22Rv1 (cell line): Measurements from ENCODE around the gene TRIM28.

Source experiments
- H3K27ac ChIP-seq: fragments of 450-650 bp; 2 replicates; pipeline ENCODE4 v1.5.1; 2017
- ZFX ChIP-seq: fragments of 450-650 bp; IDR thresholded peaks from 2 replicates; pipeline ENCODE4 v1.6.1; 2017; ENCODE audit warnings: antibody characterized with exemption, borderline replicate concordance
- TF ChIP-seq, protein P1 (sequence below): fragments of 450-650 bp; IDR thresholded peaks from 2 replicates; pipeline ENCODE4 v1.5.1; 2017; ENCODE audit warnings: mild to moderate bottlenecking

The TRIM28 gene

DNA sequence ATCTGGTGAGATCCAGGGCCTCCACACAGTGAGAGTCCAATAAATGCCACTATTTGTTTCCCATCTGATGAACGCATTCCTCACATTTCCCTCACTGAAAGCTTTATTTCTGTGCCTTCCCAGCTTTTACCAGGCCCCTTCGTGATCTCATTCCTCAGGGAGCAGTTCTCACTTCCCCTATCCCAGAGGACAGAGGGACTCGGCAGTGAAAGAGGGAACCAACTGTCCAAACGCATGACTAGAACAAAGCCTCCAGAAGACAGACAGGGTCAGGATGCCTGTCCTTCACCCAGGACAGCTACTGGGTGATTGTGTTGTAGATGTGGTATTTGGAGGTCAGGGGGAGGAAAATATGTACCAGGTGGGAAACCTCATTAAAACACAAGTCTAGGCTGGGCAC lies 22.2 kb upstream of the TRIM28 start:
- H3K27ac ChIP-seq: peak overlapping the region; percentile 98
- TF ChIP-seq ZFX: no peak
- TF ChIP-seq, protein P1, sequence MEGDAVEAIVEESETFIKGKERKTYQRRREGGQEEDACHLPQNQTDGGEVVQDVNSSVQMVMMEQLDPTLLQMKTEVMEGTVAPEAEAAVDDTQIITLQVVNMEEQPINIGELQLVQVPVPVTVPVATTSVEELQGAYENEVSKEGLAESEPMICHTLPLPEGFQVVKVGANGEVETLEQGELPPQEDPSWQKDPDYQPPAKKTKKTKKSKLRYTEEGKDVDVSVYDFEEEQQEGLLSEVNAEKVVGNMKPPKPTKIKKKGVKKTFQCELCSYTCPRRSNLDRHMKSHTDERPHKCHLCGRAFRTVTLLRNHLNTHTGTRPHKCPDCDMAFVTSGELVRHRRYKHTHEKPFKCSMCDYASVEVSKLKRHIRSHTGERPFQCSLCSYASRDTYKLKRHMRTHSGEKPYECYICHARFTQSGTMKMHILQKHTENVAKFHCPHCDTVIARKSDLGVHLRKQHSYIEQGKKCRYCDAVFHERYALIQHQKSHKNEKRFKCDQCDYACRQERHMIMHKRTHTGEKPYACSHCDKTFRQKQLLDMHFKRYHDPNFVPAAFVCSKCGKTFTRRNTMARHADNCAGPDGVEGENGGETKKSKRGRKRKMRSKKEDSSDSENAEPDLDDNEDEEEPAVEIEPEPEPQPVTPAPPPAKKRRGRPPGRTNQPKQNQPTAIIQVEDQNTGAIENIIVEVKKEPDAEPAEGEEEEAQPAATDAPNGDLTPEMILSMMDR: no peak

DNA sequence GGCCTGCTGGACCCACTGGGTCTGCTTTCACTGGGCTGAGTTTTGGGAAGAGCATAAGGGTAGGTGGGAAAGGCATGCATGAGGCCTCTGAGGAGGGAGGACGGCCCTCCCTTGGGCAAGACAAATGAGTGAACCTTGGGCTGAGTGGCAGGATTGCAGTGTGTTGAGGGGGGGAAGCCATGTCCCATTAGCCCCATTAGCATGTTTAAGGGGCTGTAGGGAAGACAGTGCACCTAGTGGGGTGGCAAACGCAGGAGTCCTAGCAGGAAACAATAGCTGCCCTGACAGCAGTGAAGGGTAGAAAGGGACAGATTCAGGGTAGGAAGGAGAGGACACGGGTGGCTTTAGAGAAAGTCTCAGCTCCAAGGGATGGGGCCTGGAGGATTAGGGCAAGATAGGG lies 21.2 kb upstream of the TRIM28 start:
- TF ChIP-seq ZFX: no peak
- TF ChIP-seq, protein P1: no peak

DNA sequence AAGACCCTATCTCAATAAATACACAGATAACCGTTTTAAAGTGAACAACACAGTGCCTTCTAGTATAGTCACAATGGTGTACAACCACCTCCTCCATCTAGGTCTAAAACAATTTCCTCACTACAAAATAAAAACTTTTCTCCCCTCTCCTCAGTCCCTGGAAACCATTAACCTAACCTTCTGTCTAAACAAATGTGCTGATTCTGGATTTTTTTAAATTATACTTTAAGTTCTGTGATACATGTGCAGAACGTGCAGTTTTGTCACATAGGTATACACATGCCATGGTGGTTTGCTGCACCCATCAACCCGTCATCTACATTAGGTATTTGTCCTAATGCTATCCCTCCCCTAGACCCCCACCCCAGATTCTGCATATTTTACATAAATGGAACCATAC lies 14.5 kb upstream of the TRIM28 start:
- TF ChIP-seq ZFX: no peak
- TF ChIP-seq, protein P1: no peak
- H3K27ac ChIP-seq: no peak overlapping the region

More for the DNA sequence above, 21.2 kb upstream of the TRIM28 start:
- no peak overlapping the region for H3K27ac ChIP-seq

DNA sequence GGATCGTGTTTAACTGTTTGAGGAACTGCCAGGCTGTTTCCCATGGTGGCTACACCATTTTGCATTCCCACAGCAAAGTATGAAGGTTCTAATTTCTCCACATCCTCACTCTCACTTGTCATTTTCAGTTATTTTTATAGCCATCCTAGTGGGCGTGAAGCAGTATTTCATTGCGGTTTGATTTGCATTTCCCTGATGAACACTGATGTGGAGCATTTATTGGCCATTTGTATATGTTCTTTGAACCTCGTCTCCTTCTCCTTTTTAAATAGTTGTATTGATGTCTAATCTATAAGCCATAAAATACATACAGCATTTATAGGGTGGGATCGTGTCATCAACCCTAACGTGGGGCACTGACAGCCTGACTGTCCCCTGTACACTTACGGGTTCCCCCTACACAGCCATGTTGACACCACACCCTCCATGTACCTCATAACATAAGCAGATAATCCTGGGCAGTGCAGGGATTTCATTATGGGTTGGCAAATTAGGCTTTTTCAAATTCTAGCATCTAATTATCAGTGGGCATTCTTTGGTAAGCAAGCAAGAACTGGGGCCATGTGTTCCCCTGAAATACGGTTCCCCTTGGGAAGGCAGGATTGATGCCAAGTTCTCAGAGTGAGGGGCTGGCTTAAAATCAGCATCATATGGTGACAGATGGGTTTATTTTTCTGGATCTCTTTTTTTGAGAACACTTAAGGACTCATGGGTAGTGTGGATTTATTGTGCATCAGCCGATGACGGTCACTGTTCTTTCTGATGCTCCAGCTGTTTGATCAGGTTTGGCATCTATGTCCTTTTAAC lies 12.6 kb upstream of the TRIM28 start:
- no peak overlapping the region for H3K27ac ChIP-seq
- TF ChIP-seq, protein P1: no peak
- no peak for TF ChIP-seq ZFX

DNA sequence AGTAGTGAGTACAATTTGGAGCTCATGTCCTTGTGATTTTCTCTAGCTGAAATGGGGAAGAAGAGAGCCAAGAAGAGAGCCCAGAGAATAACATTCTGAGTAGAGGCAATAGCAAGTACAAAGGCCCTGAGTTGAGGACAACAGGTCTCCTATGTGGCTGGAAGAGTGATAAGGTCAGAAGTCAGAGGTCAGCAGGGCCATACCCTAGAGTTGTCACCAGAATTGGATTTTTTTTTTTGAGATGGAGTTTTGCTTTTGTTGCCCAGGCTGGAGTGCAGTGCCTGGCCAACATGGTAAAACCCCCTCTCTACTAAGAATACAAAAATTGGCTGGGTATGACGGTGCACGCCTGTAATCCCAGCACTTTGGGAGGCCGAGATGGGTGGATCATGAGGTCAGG lies 8.0 kb upstream of the TRIM28 start:
- H3K27ac ChIP-seq: no peak overlapping the region

DNA sequence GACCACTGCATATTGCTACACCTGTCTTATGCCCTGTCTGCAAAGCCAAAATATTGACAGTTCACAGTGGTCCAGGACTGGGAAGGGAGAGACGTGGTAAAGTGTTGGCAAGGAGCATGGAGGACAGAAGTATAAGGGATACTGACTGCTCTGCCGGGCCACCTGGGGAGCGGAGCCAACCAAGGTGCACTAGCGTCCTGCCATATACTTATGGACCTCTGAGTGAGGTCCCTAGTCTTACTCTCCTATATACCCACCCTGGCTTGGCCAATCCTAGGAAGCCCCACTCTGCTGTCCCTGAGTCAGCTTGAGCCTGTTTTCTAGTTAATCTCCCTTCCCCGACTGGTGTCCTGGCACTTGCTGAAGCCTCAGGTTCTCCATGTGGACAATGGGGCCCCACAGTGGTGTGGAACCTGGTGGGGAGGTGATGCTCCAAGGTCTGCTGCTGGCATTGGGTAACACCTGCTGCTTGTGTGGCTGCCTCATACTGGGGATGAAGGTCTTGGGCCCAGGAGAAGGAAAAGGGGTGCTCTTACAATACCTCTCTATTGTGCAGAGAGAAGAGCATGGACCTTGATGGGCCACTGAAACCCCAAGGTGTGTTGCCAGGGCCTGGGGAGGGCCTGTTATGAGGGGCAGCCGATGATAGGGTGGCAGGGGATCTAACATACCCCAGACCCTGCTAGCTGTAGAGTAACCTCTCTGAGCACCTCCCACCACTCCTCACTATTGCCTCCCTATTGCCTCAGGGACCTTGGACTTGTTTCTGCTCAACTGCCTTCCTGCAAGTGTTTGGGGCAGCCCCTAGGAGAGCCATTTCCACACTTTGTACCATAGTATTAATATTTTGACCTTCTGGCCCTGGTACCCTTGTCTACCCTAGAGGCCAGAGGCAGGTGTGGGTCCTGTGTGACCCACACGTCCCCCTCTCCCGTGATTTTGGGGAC lies 6.7 kb upstream of the TRIM28 start:
- no peak overlapping the region for H3K27ac ChIP-seq
- TF ChIP-seq, protein P1: no peak
- TF ChIP-seq ZFX: no peak

More for the DNA sequence above, 8.0 kb upstream of the TRIM28 start:
- TF ChIP-seq ZFX: no peak
- TF ChIP-seq, protein P1: no peak
